ENCODE measurements around the gene PCID2. TPM values are rescaled to one million over a fixed set of nuclear protein-coding genes. Genes with fewer than 3 reads are reported as not detected.

PCID2 gene
- total and polyA plus RNA-seq, 2 of the 13 experiments (the other 11 are each of a cell fraction or from before 2014, with no cell fraction given), result 65.0 to 111 TPM

GRCh38 chr13:113169277-113170272, 38.9 kb downstream of the PCID2 start (continued):
- TF ChIP-seq MAX (IDR thresholded peaks at IDR 0.05) (peak; percentile 64), ZNF431 (CRISPR knock-in tag; IDR thresholded peaks at IDR 0.05; ENCODE audit: borderline replicate concordance, low read depth) (peak; percentile 38; the same call in 1 of the 2 replicates), SIX1 (CRISPR knock-in tag; IDR thresholded peaks at IDR 0.05; ENCODE audit: borderline replicate concordance) (peak; percentile 42; the same call in 1 of the 2 replicates), RFXANK (CRISPR knock-in tag; IDR thresholded peaks at IDR 0.05) (no peak), IRF2 (CRISPR knock-in tag; IDR thresholded peaks at IDR 0.05) (0 out of 2 replicates have a peak, but pooled peaks have one; percentile 19), ZNF703 (CRISPR knock-in tag; IDR thresholded peaks at IDR 0.05; ENCODE audit: borderline replicate concordance) (no peak), GATAD2A (CRISPR knock-in tag; IDR thresholded peaks at IDR 0.05) (peak; percentile 55), ZNF24 (IDR thresholded peaks at IDR 0.05) (no peak), CENPX (CRISPR knock-in tag; IDR thresholded peaks at IDR 0.05) (no peak), AGO1 (IDR thresholded peaks at IDR 0.05; ENCODE audit: low read depth, low read length, poor library complexity, severe bottlenecking) (no peak), KLF16 (CRISPR knock-in tag; IDR thresholded peaks at IDR 0.05) (peak in 1 of 2 experiments; percentile 68; a peak in 2 of 4 replicates), ZNF350 (CRISPR knock-in tag; IDR thresholded peaks at IDR 0.05; ENCODE audit: borderline replicate concordance, low read depth) (0 out of 2 replicates have a peak, but pooled peaks have one; percentile 37), ZSCAN9 (CRISPR knock-in tag; IDR thresholded peaks at IDR 0.05; ENCODE audit: borderline replicate concordance) (peak; percentile 58; the same call in 1 of the 2 replicates), ZNF660 (CRISPR knock-in tag; IDR thresholded peaks at IDR 0.05; ENCODE audit: borderline replicate concordance, low read depth) (no peak), ZBTB3 (CRISPR knock-in tag; IDR thresholded peaks at IDR 0.05; ENCODE audit: borderline replicate concordance, low read depth) (no peak), KDM6A (CRISPR knock-in tag; IDR thresholded peaks at IDR 0.05; ENCODE audit: low read depth) (peak; percentile 46; the same call in 1 of the 2 replicates), TFDP2 (CRISPR knock-in tag; IDR thresholded peaks at IDR 0.05) (no peak), ZNF335 (CRISPR knock-in tag; IDR thresholded peaks at IDR 0.05) (no peak), ZNF230 (CRISPR knock-in tag; IDR thresholded peaks at IDR 0.05) (peak; percentile 65; the same call in 1 of the 2 replicates), MYC (CRISPR knock-in tag; IDR thresholded peaks at IDR 0.05; ENCODE audit: borderline replicate concordance) (peak; percentile 50; the same call in 1 of the 2 replicates), NR2F2 (IDR thresholded peaks at IDR 0.05; ENCODE audit: borderline replicate concordance, low read depth) (0 out of 2 replicates have a peak, but pooled peaks have one; percentile 47), ERF (CRISPR knock-in tag; IDR thresholded peaks at IDR 0.05) (peak; percentile 41; the same call in 1 of the 2 replicates), ATF7-NPFF (CRISPR knock-in tag; IDR thresholded peaks at IDR 0.05; ENCODE audit: low read depth) (0 out of 2 replicates have a peak, but pooled peaks have one; percentile 51), ZNF687 (CRISPR knock-in tag; IDR thresholded peaks at IDR 0.05) (peak; percentile 51), TCF7 (IDR thresholded peaks at IDR 0.05; ENCODE audit: low read depth) (peak; percentile 46; the same call in 1 of the 2 replicates)

Measured in HepG2 (cell line).